T-helper 17 cell (primary cell): ENCODE measurements around the gene ZC3H7A. TPM values are rescaled to one million over a fixed set of nuclear protein-coding genes. Genes with fewer than 3 reads are reported as not detected.
"Not testable (repeated sequence)": the region's sequence is repeated elsewhere in the genome, so short reads cannot be mapped to it uniquely, and the experiment has no call there.

Experiments
- ATAC-seq: fragments of 150-1000 bp; cut with Tn5 transposase; 2 replicates; pipeline ENCODE4 v1.10.0; 2021; ENCODE audit warnings: mild to moderate bottlenecking, moderate library complexity
- DNase-seq, 3 donors: peaks; one replicate each; pipeline versions ENCODE4 v3.0.0 to v3.0.0-alpha.2; 2020 to 2021
- H3K9me3 ChIP-seq: one replicate; pipeline ENCODE4 v1.7.0; 2013; ENCODE audit warnings: low read length, mild to moderate bottlenecking; ENCODE audit not compliant: control insufficient read depth, poor library complexity, severe bottlenecking
- H3K27ac Mint-ChIP-seq: one replicate; pipeline ENCODE4 v1.8.0; 2022; ENCODE audit warnings: mild to moderate bottlenecking, moderate library complexity, mixed read lengths
- H3K27me3 Mint-ChIP-seq: one replicate; pipeline ENCODE4 v1.8.0; 2022; ENCODE audit warnings: mixed read lengths
- H3K36me3 Mint-ChIP-seq: one replicate; pipeline ENCODE4 v1.8.0; 2022; ENCODE audit warnings: low read depth, mixed read lengths
- H3K4me1 Mint-ChIP-seq: one replicate; pipeline ENCODE4 v1.8.0; 2022; ENCODE audit warnings: mild to moderate bottlenecking, mixed read lengths
- H3K4me3 Mint-ChIP-seq: one replicate; pipeline ENCODE4 v1.8.0; 2022; ENCODE audit warnings: mild to moderate bottlenecking, moderate library complexity, mixed read lengths
- total RNA-seq, 4 donors: library from RNA in 2 of 4; stranded (reverse) in 2 of 4; gene quantifications; one replicate each; pipeline ENCODE4 v1.2.3 and lab custom pipeline; 2022 to 2026

ZC3H7A gene
- total RNA-seq, 2 donors from 2014 or later, result 111 to 117 TPM

GRCh38 chr16:11795887-11796226 is 1.2 kb downstream of the ZC3H7A start:
- DNase-seq, result no peak
- no peaks in the 10 kb centered on the region for H3K27me3 Mint-ChIP-seq

GRCh38 chr16:11794996-11795886 is 1.8 kb downstream of the ZC3H7A start:
- no peaks in the 10 kb centered on the region for H3K27me3 Mint-ChIP-seq
- peaks cover 7% of the 10 kb centered on the region for H3K36me3 Mint-ChIP-seq
- peaks cover 67% of the 10 kb centered on the region for H3K4me1 Mint-ChIP-seq

More at GRCh38 chr16:11795887-11796226, 1.2 kb downstream of the ZC3H7A start:
- H3K36me3 Mint-ChIP-seq, result peaks cover 7% of the 10 kb centered on the region
- H3K27ac Mint-ChIP-seq, result peak overlapping the region; percentile 99
- peak overlapping the region; percentile 89 for H3K4me3 Mint-ChIP-seq
- H3K4me1 Mint-ChIP-seq, result peaks cover 67% of the 10 kb centered on the region
- ATAC-seq, result no peak
- no peaks in the 10 kb centered on the region for H3K9me3 ChIP-seq

GRCh38 chr16:11794447-11794846 is 2.6 kb downstream of the ZC3H7A start:
- Mint-ChIP-seq H3K4me1 (peaks cover 61% of the 10 kb centered on the region), H3K4me3 (peak overlapping the region; percentile 89), H3K27ac (peak overlapping the region; percentile 99), H3K27me3 (no peaks in the 10 kb centered on the region), H3K36me3 (peaks cover 7% of the 10 kb centered on the region)
- no peaks in the 10 kb centered on the region for H3K9me3 ChIP-seq
- DNase-seq, result no peak
- no peak for ATAC-seq

More at GRCh38 chr16:11794996-11795886, 1.8 kb downstream of the ZC3H7A start:
- no peaks in the 10 kb centered on the region for H3K9me3 ChIP-seq
- H3K27ac Mint-ChIP-seq, result peak overlapping the region; percentile 99
- DNase-seq (no peak), ATAC-seq (no peak)
- peak overlapping the region; percentile 89 for H3K4me3 Mint-ChIP-seq

- Mint-ChIP-seq H3K4me3 (peak overlapping the region; percentile 89), H3K27me3 (no peaks in the 10 kb centered on the region), H3K4me1 (peaks cover 55% of the 10 kb centered on the region), H3K27ac (peak overlapping the region; percentile 99), H3K36me3 (peaks cover 7% of the 10 kb centered on the region)
- no peaks in the 10 kb centered on the region for H3K9me3 ChIP-seq
- ATAC-seq (no peak), DNase-seq (no peak)
These were observed 3.2 kb downstream of the ZC3H7A start for GRCh38 chr16:11793840-11794239.

GRCh38 chr16:11792410-11793241 is 4.4 kb downstream of the ZC3H7A start:
- Mint-ChIP-seq H3K36me3 (peaks cover 7% of the 10 kb centered on the region), H3K27ac (peak overlapping the region; percentile 99), H3K27me3 (no peaks in the 10 kb centered on the region), H3K4me3 (peak overlapping the region; percentile 63), H3K4me1 (peaks cover 53% of the 10 kb centered on the region)
- DNase-seq (no peak), ATAC-seq (no peak)
- no peaks in the 10 kb centered on the region for H3K9me3 ChIP-seq

GRCh38 chr16:11791144-11791828 is 5.8 kb downstream of the ZC3H7A start:
- ATAC-seq (no peak), DNase-seq (no peak)
- H3K27me3 Mint-ChIP-seq, result no peaks in the 10 kb centered on the region
- no peaks in the 10 kb centered on the region for H3K9me3 ChIP-seq
- H3K4me3 Mint-ChIP-seq, result no peak overlapping the region
- peaks cover 64% of the 10 kb centered on the region for H3K4me1 Mint-ChIP-seq
- H3K27ac Mint-ChIP-seq, result peak overlapping the region; percentile 99
- H3K36me3 Mint-ChIP-seq, result peaks cover 7% of the 10 kb centered on the region

- no peak overlapping the region for H3K4me3 Mint-ChIP-seq
- no peaks in the 10 kb centered on the region for H3K9me3 ChIP-seq
- DNase-seq (no peak), ATAC-seq (no peak)
- peaks cover 53% of the 10 kb centered on the region for H3K4me1 Mint-ChIP-seq
- peak overlapping the region; percentile 100 for H3K27ac Mint-ChIP-seq
- peaks cover 4% of the 10 kb centered on the region for H3K36me3 Mint-ChIP-seq
- no peaks in the 10 kb centered on the region for H3K27me3 Mint-ChIP-seq
These were observed 8.1 kb downstream of the ZC3H7A start for GRCh38 chr16:11788914-11789313.

GRCh38 chr16:11784980-11785599 is 12.0 kb downstream of the ZC3H7A start:
- H3K4me3 Mint-ChIP-seq, ATAC-seq, DNase-seq, H3K36me3 Mint-ChIP-seq, H3K27me3 Mint-ChIP-seq, H3K9me3 ChIP-seq: not testable (repeated sequence)
- Mint-ChIP-seq H3K27ac (peak overlapping the region; percentile 100), H3K4me1 (peaks cover 47% of the 10 kb centered on the region)

- peak overlapping the region; percentile 100 for H3K27ac Mint-ChIP-seq
- DNase-seq, H3K36me3 Mint-ChIP-seq, H3K9me3 ChIP-seq, H3K27me3 Mint-ChIP-seq, ATAC-seq, H3K4me3 Mint-ChIP-seq: not testable (repeated sequence)
- H3K4me1 Mint-ChIP-seq, result peaks cover 47% of the 10 kb centered on the region
These were observed 12.7 kb downstream of the ZC3H7A start for GRCh38 chr16:11784381-11784780.

- Mint-ChIP-seq H3K4me3 (peak overlapping the region; percentile 93), H3K27me3 (no peaks in the 10 kb centered on the region), H3K4me1 (peaks cover 47% of the 10 kb centered on the region), H3K36me3 (no peaks in the 10 kb centered on the region), H3K27ac (peak overlapping the region; percentile 100)
- DNase-seq (no peak), ATAC-seq (no peak)
- H3K9me3 ChIP-seq, result no peaks in the 10 kb centered on the region
These were observed 13.1 kb downstream of the ZC3H7A start for GRCh38 chr16:11784038-11784369.

- peak overlapping the region; percentile 93 for H3K4me3 Mint-ChIP-seq
- peak overlapping the region; percentile 100 for H3K27ac Mint-ChIP-seq
- ATAC-seq, result peak; percentile 86
- H3K9me3 ChIP-seq, result no peaks in the 10 kb centered on the region
- peaks cover 44% of the 10 kb centered on the region for H3K4me1 Mint-ChIP-seq
- H3K27me3 Mint-ChIP-seq, result no peaks in the 10 kb centered on the region
- peak in 2 of 3 donors; percentile 27 to 45 for DNase-seq
- H3K36me3 Mint-ChIP-seq, result no peaks in the 10 kb centered on the region
These were observed 13.6 kb downstream of the ZC3H7A start for GRCh38 chr16:11783319-11784037.

- Mint-ChIP-seq H3K4me3 (peak overlapping the region; percentile 47), H3K27me3 (no peaks in the 10 kb centered on the region), H3K27ac (peak overlapping the region; percentile 100), H3K36me3 (no peaks in the 10 kb centered on the region), H3K4me1 (peaks cover 32% of the 10 kb centered on the region)
- no peak for DNase-seq
- no peaks in the 10 kb centered on the region for H3K9me3 ChIP-seq
- no peak for ATAC-seq
These were observed 15.3 kb downstream of the ZC3H7A start for GRCh38 chr16:11781773-11782172.
